GM23338 (cell line): ENCODE data around the gene LZIC.

Source experiments
- CTCF ChIP-seq, 2 experiments: fragments of 200-600 bp in 1 of 2; sonication (generic) in 1 of 2; conservative IDR thresholded peaks; 2 replicates each; pipeline versions ENCODE4 v1.5.1 to v1.6.1; 2016 to 2017; ENCODE audit warnings: antibody characterized with exemption in 2 of 2, low read depth in 2 of 2, mild to moderate bottlenecking in 2 of 2, moderate library complexity in 1 of 2
- EZH2 ChIP-seq: fragments of 200-600 bp; sonication (generic); IDR thresholded peaks from one replicate; pipeline ENCODE4 v1.8.0; 2017; ENCODE audit warnings: antibody characterized with exemption, mild to moderate bottlenecking, low read depth; ENCODE audit not compliant: unreplicated experiment
- POLR2AphosphoS5 ChIP-seq: IDR thresholded peaks from 2 replicates; pipeline ENCODE4 v1.6.1; 2016; ENCODE audit warnings: antibody characterized with exemption, low read depth

- TF ChIP-seq CTCF (conservative IDR thresholded peaks at IDR 0.05; ENCODE audit: low read depth in 2 of 2) (no peak), POLR2AphosphoS5 (no peak), EZH2 (no peak)
Measured at GRCh38 chr1:9914610-9914937, 28.6 kb downstream of the LZIC start.
